K562 (cell line): ENCODE measurements around the gene KLF5. TPM values are rescaled to one million over a fixed set of nuclear protein-coding genes. Genes with fewer than 3 reads are reported as not detected.

Source experiments
- CCNT2 ChIP-seq: IDR thresholded peaks from 2 replicates; pipeline ENCODE4 v1.6.1; 2011; ENCODE audit warnings: borderline replicate concordance, low read depth, mild to moderate bottlenecking, moderate library complexity, mixed read lengths, low read length; ENCODE audit not compliant: insufficient read length; ENCODE audit errors: extremely low read depth
- CEBPB ChIP-seq: fragments of 450-650 bp; IDR thresholded peaks from 2 replicates; pipeline ENCODE4 v1.6.1; 2016; ENCODE audit warnings: missing genetic modification characterization, missing compliant biosample characterization
- KDM2B ChIP-seq: fragments of 250-450 bp; sonication (Bioruptor Pico); IDR thresholded peaks from 2 replicates; pipeline ENCODE4 v1.8.0; 2021; ENCODE audit warnings: mild to moderate bottlenecking, moderate library complexity
- NFIC ChIP-seq: fragments of 450-650 bp; IDR thresholded peaks from 2 replicates; pipeline ENCODE4 v1.6.1; 2017; ENCODE audit warnings: mild to moderate bottlenecking, inconsistent platforms
- NFRKB ChIP-seq: fragments of 450-650 bp; IDR thresholded peaks from 2 replicates; pipeline ENCODE4 v1.6.1; 2016; ENCODE audit warnings: low read depth
- POLR2AphosphoS5 ChIP-seq: IDR thresholded peaks from 2 replicates; pipeline ENCODE4 v1.6.1; 2011; ENCODE audit warnings: mild to moderate bottlenecking, low read depth, low read length, moderate library complexity; ENCODE audit not compliant: control insufficient read depth, insufficient read depth
- PURB ChIP-seq: sonication (generic); formaldehyde crosslinking; IDR thresholded peaks from 2 replicates; pipeline ENCODE4 v1.9.0; 2021; ENCODE audit warnings: low read depth, mild to moderate bottlenecking, missing genetic modification reagents
- ZNF778 ChIP-seq: fragments of 450-650 bp; formaldehyde crosslinking; IDR thresholded peaks from 2 replicates; pipeline ENCODE4 v1.4.0; 2020; ENCODE audit warnings: mild to moderate bottlenecking, moderate library complexity
- polyA plus RNA-seq, 8 experiments: library from polyadenylated mRNA; depleted of rRNA in 4 of 8; stranded (reverse) in 5 of 8; unstranded in 3 of 8; fragments of >200 nt; fragmentation: Nextera tagmentation in 2 of 8; fragmentation: Illumina TruSeq in 1 of 8; extraction: Ambion mirVana in 2 of 8; extraction: Trizol in 1 of 8; gene quantifications; 2 replicates each; pipeline versions ENCODE4 v1.2.1 to v1.2.3, GENCODE V29; 2011 to 2014; ENCODE audit warnings: inconsistent platforms in 1 of 8, missing spikeins in 1 of 8
- total RNA-seq, 7 experiments: library from RNA; depleted of rRNA in 6 of 7; stranded (reverse); fragments of >200 nt in 6 of 7; fragmentation: Illumina TruSeq in 2 of 7; extraction: Trizol in 2 of 7; gene quantifications; 2 replicates each; pipeline versions ENCODE4 v1.2.1 to v1.2.3, GENCODE V29; 2011 to 2021; ENCODE audit warnings: low replicate concordance in 1 of 7
- TF ChIP-seq, protein P1 (sequence below), 2 experiments: IDR thresholded peaks; 2 replicates each; pipeline ENCODE4 v1.6.1; 2011; ENCODE audit warnings: borderline replicate concordance in 1 of 2, control low read depth in 1 of 2, low read depth in 1 of 2, low read length in 1 of 2, mild to moderate bottlenecking in 1 of 2, mixed read lengths in 1 of 2, moderate library complexity in 1 of 2; ENCODE audit not compliant: insufficient read depth in 1 of 2, insufficient read length in 1 of 2, poor library complexity in 1 of 2, severe bottlenecking in 1 of 2; ENCODE audit errors: extremely low read depth in 1 of 2
- TF ChIP-seq, protein P2 (sequence below): sonication (generic); formaldehyde crosslinking; IDR thresholded peaks from 2 replicates; pipeline ENCODE4 v1.8.1; 2023; ENCODE audit warnings: mild to moderate bottlenecking, missing genetic modification reagents
- TF ChIP-seq, protein P3 (sequence below), 2 experiments: fragments of 450-650 bp; formaldehyde crosslinking in 1 of 2; IDR thresholded peaks; 2 replicates each; pipeline versions ENCODE4 v1.4.0 to v1.6.1; 2014 to 2020; ENCODE audit warnings: mild to moderate bottlenecking in 2 of 2, borderline replicate concordance in 1 of 2, low read depth in 1 of 2
- TF ChIP-seq, protein P4 (sequence below): sonication (generic); formaldehyde crosslinking; IDR thresholded peaks from 2 replicates; pipeline ENCODE4 v1.8.1; 2022; ENCODE audit warnings: missing genetic modification reagents

KLF5 gene
- total and polyA plus RNA-seq, 9 of the 15 experiments (the other 6 are each of a cell fraction or from before 2014, with no cell fraction given): 0.17 to 1.0 (median 0.36) TPM

DNA sequence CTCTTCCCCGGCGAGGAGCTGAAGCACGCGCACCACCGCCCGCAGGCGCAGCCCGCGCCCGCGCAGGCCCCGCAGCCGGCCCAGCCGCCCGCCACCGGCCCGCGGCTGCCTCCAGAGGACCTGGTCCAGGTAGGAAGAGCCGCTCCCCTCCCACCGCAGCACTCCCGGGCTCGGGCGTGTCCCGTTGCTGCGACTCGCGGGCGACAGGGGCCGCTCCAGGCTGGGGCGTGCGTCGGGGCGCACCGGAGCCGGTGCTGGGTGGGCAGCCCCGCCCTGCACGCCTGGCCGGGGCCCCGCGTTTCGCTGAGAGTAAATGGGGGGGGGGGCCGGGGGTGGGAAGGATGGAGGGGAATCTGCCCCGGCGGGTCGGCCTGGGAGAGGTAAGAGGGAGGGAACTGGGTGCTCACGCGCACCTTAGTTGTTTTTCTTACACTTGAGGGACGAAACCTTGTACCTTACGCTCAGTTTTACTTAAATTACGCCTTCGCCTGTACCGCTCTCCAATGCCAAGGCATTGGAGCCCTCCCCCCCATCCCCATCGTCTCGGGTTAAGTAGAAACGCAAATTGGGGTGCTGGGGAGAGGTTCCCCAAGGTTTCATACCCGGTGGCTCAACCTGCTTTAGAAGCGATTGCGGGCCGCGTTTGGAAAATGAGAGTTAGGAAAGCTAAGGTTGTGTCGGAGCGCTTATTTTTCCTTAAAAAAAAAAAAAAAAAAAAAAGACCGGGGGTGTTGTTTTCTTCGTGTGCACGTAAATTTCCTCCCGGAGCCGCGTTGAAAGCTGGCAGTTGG lies 850 bp downstream of the KLF5 start (continued):
- TF ChIP-seq, protein P1, sequence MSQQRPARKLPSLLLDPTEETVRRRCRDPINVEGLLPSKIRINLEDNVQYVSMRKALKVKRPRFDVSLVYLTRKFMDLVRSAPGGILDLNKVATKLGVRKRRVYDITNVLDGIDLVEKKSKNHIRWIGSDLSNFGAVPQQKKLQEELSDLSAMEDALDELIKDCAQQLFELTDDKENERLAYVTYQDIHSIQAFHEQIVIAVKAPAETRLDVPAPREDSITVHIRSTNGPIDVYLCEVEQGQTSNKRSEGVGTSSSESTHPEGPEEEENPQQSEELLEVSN (IDR thresholded peaks at IDR 0.05; ENCODE audit: borderline replicate concordance in 1 of 2, extremely low read depth in 1 of 2, insufficient read depth in 1 of 2, insufficient read length in 1 of 2, low read depth in 1 of 2, low read length in 1 of 2, poor library complexity in 1 of 2, severe bottlenecking in 1 of 2): peak in 1 of 2 experiments; percentile 90
- TF ChIP-seq CCNT2: peak; percentile 20
- TF ChIP-seq ZNF778 (CRISPR knock-in tag): no peak
- TF ChIP-seq, protein P2, sequence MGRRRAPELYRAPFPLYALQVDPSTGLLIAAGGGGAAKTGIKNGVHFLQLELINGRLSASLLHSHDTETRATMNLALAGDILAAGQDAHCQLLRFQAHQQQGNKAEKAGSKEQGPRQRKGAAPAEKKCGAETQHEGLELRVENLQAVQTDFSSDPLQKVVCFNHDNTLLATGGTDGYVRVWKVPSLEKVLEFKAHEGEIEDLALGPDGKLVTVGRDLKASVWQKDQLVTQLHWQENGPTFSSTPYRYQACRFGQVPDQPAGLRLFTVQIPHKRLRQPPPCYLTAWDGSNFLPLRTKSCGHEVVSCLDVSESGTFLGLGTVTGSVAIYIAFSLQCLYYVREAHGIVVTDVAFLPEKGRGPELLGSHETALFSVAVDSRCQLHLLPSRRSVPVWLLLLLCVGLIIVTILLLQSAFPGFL (CRISPR knock-in tag): no peak
- TF ChIP-seq CEBPB (tag): no peak
- TF ChIP-seq NFIC: no peak
- no peak for TF ChIP-seq NFRKB
- TF ChIP-seq, protein P3, sequence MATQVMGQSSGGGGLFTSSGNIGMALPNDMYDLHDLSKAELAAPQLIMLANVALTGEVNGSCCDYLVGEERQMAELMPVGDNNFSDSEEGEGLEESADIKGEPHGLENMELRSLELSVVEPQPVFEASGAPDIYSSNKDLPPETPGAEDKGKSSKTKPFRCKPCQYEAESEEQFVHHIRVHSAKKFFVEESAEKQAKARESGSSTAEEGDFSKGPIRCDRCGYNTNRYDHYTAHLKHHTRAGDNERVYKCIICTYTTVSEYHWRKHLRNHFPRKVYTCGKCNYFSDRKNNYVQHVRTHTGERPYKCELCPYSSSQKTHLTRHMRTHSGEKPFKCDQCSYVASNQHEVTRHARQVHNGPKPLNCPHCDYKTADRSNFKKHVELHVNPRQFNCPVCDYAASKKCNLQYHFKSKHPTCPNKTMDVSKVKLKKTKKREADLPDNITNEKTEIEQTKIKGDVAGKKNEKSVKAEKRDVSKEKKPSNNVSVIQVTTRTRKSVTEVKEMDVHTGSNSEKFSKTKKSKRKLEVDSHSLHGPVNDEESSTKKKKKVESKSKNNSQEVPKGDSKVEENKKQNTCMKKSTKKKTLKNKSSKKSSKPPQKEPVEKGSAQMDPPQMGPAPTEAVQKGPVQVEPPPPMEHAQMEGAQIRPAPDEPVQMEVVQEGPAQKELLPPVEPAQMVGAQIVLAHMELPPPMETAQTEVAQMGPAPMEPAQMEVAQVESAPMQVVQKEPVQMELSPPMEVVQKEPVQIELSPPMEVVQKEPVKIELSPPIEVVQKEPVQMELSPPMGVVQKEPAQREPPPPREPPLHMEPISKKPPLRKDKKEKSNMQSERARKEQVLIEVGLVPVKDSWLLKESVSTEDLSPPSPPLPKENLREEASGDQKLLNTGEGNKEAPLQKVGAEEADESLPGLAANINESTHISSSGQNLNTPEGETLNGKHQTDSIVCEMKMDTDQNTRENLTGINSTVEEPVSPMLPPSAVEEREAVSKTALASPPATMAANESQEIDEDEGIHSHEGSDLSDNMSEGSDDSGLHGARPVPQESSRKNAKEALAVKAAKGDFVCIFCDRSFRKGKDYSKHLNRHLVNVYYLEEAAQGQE (IDR thresholded peaks at IDR 0.05; ENCODE audit: borderline replicate concordance): peak; percentile 34
- TF ChIP-seq, protein P3 (CRISPR knock-in tag; IDR thresholded peaks at IDR 0.05; ENCODE audit: low read depth): no peak
- no peak for TF ChIP-seq PURB (CRISPR knock-in tag)
- no peak for TF ChIP-seq POLR2AphosphoS5
- TF ChIP-seq, protein P4, sequence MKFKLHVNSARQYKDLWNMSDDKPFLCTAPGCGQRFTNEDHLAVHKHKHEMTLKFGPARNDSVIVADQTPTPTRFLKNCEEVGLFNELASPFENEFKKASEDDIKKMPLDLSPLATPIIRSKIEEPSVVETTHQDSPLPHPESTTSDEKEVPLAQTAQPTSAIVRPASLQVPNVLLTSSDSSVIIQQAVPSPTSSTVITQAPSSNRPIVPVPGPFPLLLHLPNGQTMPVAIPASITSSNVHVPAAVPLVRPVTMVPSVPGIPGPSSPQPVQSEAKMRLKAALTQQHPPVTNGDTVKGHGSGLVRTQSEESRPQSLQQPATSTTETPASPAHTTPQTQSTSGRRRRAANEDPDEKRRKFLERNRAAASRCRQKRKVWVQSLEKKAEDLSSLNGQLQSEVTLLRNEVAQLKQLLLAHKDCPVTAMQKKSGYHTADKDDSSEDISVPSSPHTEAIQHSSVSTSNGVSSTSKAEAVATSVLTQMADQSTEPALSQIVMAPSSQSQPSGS: no peak
- TF ChIP-seq KDM2B (CRISPR knock-in tag): no peak
